ENCODE data around the gene MSX1. TPM values are rescaled to one million over a fixed set of nuclear protein-coding genes. Genes with fewer than 3 reads are reported as not detected.

MSX1 gene
- total RNA-seq, 1 donor from 2014 or later, result not detected

- Mint-ChIP-seq H3K9me3 (no peaks in the 10 kb centered on the region), H3K4me3 (no peak overlapping the region), H3K27me3 (ENCODE audit: insufficient read depth) (no peaks in the 10 kb centered on the region), H3K27ac (no peak overlapping the region), H3K36me3 (ENCODE audit: low read depth) (no peaks in the 10 kb centered on the region), H3K4me1 (ENCODE audit: low read depth) (no peaks in the 10 kb centered on the region)
- DNase-seq (ENCODE audit: low spot score), result no peak
- intact Hi-C loops (cut with micrococcal nuclease), result no loop called here
These were observed 29.6 kb upstream of the MSX1 start for GRCh38 chr4:4829837-4830236.

DNA sequence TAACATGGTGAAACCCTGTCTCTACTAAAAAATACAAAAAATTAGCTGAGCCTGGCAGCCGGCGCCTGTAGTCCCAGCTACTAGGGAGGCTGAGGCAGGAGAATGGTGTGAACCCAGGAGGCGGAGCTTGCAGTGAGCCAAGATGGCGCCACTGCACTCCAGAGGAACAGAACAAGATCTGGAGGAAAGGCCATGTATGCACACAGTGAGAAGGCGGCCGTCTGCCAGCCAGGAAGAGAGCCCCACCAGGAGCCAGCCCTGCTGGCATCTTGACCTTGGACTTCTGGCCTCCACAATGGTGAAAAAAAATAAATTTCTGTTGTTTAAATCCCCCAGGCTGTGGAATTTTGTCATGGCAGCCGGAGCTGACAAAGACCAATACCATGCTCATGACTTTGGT, 28.2 kb upstream of the MSX1 start:
- Mint-ChIP-seq H3K27me3 (ENCODE audit: insufficient read depth) (no peaks in the 10 kb centered on the region), H3K36me3 (ENCODE audit: low read depth) (no peaks in the 10 kb centered on the region), H3K27ac (no peak overlapping the region), H3K4me3 (no peak overlapping the region), H3K4me1 (ENCODE audit: low read depth) (no peaks in the 10 kb centered on the region), H3K9me3 (peaks cover 3% of the 10 kb centered on the region)
- DNase-seq (ENCODE audit: low spot score), result no peak
- intact Hi-C loops (cut with micrococcal nuclease), result no loop called here

DNA sequence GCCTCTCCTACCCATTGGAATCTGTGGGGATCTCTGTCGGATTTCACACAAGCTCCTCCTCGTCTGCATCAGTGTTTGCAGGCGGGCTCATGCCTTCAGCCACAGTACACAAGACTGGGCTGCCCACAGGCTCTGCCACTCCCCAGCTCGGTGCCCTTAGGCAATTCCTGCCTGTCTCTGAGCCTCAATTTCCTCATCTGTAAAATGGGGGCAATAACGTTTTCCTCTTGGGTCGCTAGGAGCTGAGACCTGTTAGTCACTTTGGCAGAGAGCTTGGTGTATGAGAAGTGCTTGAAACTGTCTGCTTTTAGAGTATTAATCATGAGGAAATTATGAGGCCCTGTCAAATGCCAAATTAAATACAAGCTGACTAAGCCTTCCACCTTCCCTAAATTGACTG, 27.6 kb upstream of the MSX1 start:
- Mint-ChIP-seq H3K27ac (no peak overlapping the region), H3K36me3 (ENCODE audit: low read depth) (no peaks in the 10 kb centered on the region), H3K4me1 (ENCODE audit: low read depth) (no peaks in the 10 kb centered on the region), H3K27me3 (ENCODE audit: insufficient read depth) (no peaks in the 10 kb centered on the region), H3K4me3 (no peak overlapping the region), H3K9me3 (peaks cover 3% of the 10 kb centered on the region)
- no peak for DNase-seq (ENCODE audit: low spot score)
- intact Hi-C loops (cut with micrococcal nuclease), result no loop called here

DNA sequence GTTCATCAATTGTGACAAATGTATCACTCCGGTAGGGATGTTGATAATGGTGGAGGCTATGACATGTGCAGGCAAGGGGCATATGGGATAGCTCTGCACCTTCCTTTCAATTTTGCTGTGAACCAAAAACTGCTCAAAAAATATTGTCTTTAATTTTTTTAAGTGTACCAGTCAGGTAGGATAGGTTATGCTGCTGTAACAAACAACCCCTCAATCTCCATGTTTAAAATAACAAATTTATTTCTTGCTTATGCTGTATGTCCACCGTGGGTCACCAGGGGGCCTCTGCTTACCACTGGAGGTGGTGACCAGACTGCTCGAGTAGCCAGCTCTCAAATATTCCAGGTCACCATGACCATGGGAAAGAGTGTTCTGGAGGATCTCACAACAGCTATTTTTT, 23.4 kb upstream of the MSX1 start:
- Mint-ChIP-seq H3K27ac (no peak overlapping the region), H3K27me3 (ENCODE audit: insufficient read depth) (no peaks in the 10 kb centered on the region), H3K4me1 (ENCODE audit: low read depth) (no peaks in the 10 kb centered on the region), H3K4me3 (no peak overlapping the region), H3K9me3 (peaks cover 3% of the 10 kb centered on the region), H3K36me3 (ENCODE audit: low read depth) (no peaks in the 10 kb centered on the region)
- intact Hi-C loops (cut with micrococcal nuclease), result no loop called here
- DNase-seq (ENCODE audit: low spot score), result no peak

- Mint-ChIP-seq H3K4me3 (no peak overlapping the region), H3K36me3 (ENCODE audit: low read depth) (no peaks in the 10 kb centered on the region), H3K9me3 (peaks cover 3% of the 10 kb centered on the region), H3K27me3 (ENCODE audit: insufficient read depth) (no peaks in the 10 kb centered on the region), H3K27ac (no peak overlapping the region), H3K4me1 (ENCODE audit: low read depth) (peaks cover 2% of the 10 kb centered on the region)
- intact Hi-C loops (cut with micrococcal nuclease), result no loop called here
- DNase-seq (ENCODE audit: low spot score), result no peak
These were observed 22.1 kb upstream of the MSX1 start for GRCh38 chr4:4837316-4837715.

DNA sequence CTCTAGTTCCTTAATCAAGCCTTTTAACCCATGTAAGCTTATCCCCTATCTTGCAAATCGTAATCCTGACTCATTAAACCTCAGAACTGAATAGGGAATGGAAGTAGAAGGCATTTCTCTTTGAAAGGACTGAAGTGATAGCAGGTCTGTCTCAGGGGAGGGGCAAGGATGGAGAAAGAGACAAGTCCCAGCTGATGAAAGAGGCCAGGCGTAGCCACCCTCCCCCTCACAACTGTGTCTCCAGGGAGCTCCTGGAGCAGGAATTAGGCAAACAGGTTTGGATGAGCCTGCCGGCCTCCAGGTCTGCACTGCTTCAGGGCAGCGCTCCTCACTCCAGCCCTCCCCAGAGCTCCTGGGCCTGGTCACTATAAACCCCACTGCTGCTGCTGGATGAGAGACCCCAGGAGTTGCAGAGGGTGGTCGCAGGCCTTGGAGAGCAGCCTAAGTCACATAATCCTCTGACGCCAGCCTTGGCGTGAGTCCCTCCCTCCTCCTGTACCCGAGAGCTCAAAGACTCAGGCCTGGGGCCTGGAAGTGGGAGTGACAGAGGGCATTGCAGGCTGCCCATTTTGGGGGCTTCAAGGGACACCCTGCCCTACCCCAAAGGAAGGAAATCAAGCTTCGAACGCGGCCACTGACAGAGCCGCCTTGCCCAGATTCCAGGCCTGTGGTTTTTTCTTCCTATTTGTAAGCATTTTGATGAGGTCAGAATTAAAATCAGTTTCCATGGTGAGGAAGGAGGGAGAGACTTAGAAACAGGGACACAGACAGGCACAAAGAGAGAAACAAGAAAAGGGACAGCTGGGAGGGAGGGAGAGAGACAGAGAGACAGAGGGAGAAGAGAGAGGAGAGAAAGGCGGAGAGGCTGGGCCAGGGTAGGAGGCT, 21.2 kb upstream of the MSX1 start:
- no peak for DNase-seq (ENCODE audit: low spot score)
- Mint-ChIP-seq H3K4me3 (no peak overlapping the region), H3K36me3 (ENCODE audit: low read depth) (no peaks in the 10 kb centered on the region), H3K27ac (no peak overlapping the region), H3K4me1 (ENCODE audit: low read depth) (peaks cover 10% of the 10 kb centered on the region), H3K27me3 (ENCODE audit: insufficient read depth) (no peaks in the 10 kb centered on the region), H3K9me3 (peaks cover 3% of the 10 kb centered on the region)
- intact Hi-C loops (cut with micrococcal nuclease), result no loop called here

GRCh38 chr4:4838936-4839810, 20.3 kb upstream of the MSX1 start:
- Mint-ChIP-seq H3K4me1 (ENCODE audit: low read depth) (peaks cover 10% of the 10 kb centered on the region), H3K4me3 (no peak overlapping the region), H3K27me3 (ENCODE audit: insufficient read depth) (peaks cover 1% of the 10 kb centered on the region), H3K9me3 (peaks cover 3% of the 10 kb centered on the region), H3K27ac (no peak overlapping the region), H3K36me3 (ENCODE audit: low read depth) (no peaks in the 10 kb centered on the region)
- intact Hi-C loops (cut with micrococcal nuclease), result no loop called here
- DNase-seq (ENCODE audit: low spot score), result no peak

DNA sequence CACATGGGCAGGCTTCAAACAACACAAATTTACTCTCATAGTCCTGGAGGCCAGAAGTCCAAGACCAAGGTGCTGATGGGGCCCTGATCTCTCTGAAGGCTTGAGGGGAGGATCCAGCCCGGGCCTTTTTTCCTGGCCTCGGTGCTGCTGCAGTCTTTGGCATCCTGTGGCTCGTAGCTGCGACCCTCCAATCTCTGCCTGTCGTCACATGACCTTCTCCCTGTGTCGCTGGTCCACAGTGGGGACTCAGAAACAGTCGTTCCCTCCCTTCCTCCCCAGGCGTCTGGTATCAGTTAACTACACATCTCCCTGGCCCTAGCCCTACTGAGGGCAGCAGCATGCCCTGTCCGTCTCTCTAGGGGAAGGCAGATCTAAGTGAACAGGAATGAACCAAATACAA, 19.1 kb upstream of the MSX1 start:
- Mint-ChIP-seq H3K27me3 (ENCODE audit: insufficient read depth) (peaks cover 1% of the 10 kb centered on the region), H3K4me3 (no peak overlapping the region), H3K36me3 (ENCODE audit: low read depth) (no peaks in the 10 kb centered on the region), H3K9me3 (peaks cover under 1% of the 10 kb centered on the region), H3K27ac (no peak overlapping the region), H3K4me1 (ENCODE audit: low read depth) (peaks cover 10% of the 10 kb centered on the region)
- no peak for DNase-seq (ENCODE audit: low spot score)
- intact Hi-C loops (cut with micrococcal nuclease), result no loop called here

- Mint-ChIP-seq H3K27ac (no peak overlapping the region), H3K4me1 (ENCODE audit: low read depth) (peaks cover 10% of the 10 kb centered on the region), H3K36me3 (ENCODE audit: low read depth) (no peaks in the 10 kb centered on the region), H3K4me3 (no peak overlapping the region), H3K9me3 (no peaks in the 10 kb centered on the region), H3K27me3 (ENCODE audit: insufficient read depth) (peaks cover 1% of the 10 kb centered on the region)
- intact Hi-C loops (cut with micrococcal nuclease), result no loop called here
- no peak for DNase-seq (ENCODE audit: low spot score)
These were observed 18.3 kb upstream of the MSX1 start for GRCh38 chr4:4841156-4841555.

DNA sequence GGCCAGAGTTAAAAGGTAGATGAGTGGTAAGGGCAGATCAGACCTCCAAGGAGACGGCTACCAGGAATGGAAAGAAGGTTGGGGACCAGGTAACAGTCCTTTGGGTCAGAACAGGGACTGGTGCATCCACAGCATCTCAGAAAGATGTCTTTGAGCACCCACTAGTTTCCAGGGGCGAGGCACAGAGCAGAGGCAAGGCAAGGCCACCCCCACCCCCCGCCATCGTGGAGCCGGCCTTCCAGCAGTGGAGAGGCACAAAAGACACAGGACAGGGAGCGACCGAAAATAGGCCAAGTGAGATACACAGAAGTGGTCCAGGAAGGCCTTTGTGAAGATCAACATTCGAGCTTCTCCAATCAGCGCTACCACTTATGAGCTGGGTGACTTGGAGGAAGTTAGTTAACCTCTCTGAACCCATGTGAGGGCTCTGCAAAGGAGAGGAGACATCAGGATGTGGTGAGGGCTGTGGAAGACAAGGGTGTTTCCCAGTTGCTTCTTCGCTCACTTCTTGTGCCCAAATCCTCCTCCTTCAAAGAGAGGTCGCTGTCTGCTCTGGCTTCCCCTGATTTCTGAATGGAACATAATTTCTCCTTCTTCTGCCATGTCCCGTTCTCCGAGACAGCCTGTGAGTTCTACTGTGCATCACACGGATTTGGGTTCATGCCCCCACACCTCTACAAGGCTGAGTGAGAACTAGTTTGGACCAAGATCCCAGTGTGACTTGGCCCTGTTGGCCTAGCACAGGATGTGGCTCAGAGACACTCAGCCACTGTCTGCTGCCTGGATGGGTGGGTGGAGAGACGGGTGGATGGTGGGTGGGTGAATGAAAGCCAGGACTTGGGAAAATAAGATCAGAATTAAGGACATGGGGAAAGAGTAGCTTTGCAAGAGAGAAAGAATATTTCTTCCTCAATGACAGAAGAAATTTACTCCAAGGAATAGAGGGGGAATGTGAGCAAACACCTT, 16.7 kb upstream of the MSX1 start:
- Mint-ChIP-seq H3K36me3 (ENCODE audit: low read depth) (no peaks in the 10 kb centered on the region), H3K4me3 (no peak overlapping the region), H3K9me3 (no peaks in the 10 kb centered on the region), H3K27ac (no peak overlapping the region), H3K4me1 (ENCODE audit: low read depth) (peaks cover 10% of the 10 kb centered on the region), H3K27me3 (ENCODE audit: insufficient read depth) (peaks cover 3% of the 10 kb centered on the region)
- DNase-seq (ENCODE audit: low spot score), result no peak
- intact Hi-C loops (cut with micrococcal nuclease), result no loop called here

DNA sequence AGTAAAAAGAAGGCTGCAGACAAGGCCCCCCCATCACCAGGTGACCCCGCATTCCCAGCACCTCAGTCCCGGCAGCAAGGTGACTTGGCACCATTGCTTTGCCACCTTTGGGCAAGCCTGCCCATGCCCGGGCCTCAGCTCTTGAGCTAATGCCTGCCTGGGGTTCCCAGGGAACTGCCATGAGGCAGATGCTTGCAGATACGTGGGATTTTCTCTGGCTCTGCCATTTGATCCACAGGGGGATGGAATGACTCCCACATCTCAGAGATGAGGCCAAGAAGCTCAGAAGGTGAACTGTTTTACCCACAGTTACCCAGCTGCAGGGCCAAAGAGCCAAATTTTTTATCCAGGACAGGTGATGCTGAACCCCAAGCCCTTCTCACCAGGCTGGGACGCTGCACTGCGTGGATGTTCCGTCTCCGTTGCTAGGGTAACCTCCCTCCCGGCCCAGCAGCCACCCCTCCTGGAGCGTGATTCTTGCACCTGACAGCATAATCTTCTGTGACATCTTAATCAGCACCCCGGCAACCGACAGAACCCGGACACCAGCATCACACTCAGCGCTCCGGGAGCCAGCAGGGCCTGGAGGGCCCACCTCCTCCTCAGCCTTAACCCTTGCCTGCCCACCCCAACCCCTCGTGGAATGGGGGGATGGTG, 15.7 kb upstream of the MSX1 start:
- no peaks in the 10 kb centered on the region for H3K9me3 Mint-ChIP-seq
- H3K27ac Mint-ChIP-seq, result no peak overlapping the region
- H3K36me3 Mint-ChIP-seq (ENCODE audit: low read depth), result no peaks in the 10 kb centered on the region
- H3K4me3 Mint-ChIP-seq, result no peak overlapping the region
- DNase-seq (ENCODE audit: low spot score), result no peak
- intact Hi-C loops (cut with micrococcal nuclease), result no loop called here
- H3K27me3 Mint-ChIP-seq (ENCODE audit: insufficient read depth), result peaks cover 3% of the 10 kb centered on the region
- H3K4me1 Mint-ChIP-seq (ENCODE audit: low read depth), result peaks cover 10% of the 10 kb centered on the region

DNA sequence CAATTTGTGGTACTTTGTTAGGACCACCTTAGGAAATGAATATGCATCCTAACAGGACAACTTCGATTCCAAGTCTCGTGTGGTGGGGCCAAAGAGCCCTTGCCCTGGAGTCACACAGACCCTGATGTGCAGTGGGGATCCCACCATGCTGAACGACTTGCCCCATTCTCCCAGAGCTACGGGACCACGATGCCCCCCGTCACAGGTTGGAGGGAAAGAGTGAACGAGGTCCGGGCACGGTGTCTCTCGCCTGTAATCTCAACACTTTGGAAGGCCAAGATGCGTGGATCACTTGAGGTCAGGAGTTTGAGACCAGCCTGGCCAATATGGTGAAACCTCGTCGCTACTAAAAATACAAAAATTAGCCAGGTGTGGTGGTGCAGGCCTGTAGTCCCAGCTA, 14.4 kb upstream of the MSX1 start:
- no peaks in the 10 kb centered on the region for H3K9me3 Mint-ChIP-seq
- peaks cover 3% of the 10 kb centered on the region for H3K27me3 Mint-ChIP-seq (ENCODE audit: insufficient read depth)
- no peaks in the 10 kb centered on the region for H3K36me3 Mint-ChIP-seq (ENCODE audit: low read depth)
- no peak for DNase-seq (ENCODE audit: low spot score)
- no peak overlapping the region for H3K4me3 Mint-ChIP-seq
- no peak overlapping the region for H3K27ac Mint-ChIP-seq
- intact Hi-C loops (cut with micrococcal nuclease), result no loop called here
- H3K4me1 Mint-ChIP-seq (ENCODE audit: low read depth), result peaks cover 10% of the 10 kb centered on the region
